GM23338 (cell line): Measurements from ENCODE around the gene SUGP1. TPM values are rescaled to one million over a fixed set of nuclear protein-coding genes. Genes with fewer than 3 reads are reported as not detected.

Experiments used
- ATAC-seq: fragments of 200-7000 bp; cut with Tn5 transposase; 3 replicates; pipeline ENCODE4 v1.9.1; 2020
- DNase-seq: peaks from one replicate; pipeline ENCODE4 v3.0.0-alpha.2; 2015; ENCODE audit warnings: low spot score
- H2AFZ ChIP-seq: fragments of 200-600 bp; sonication (generic); 2 replicates; pipeline ENCODE4 v1.8.0; 2016; ENCODE audit warnings: antibody characterized with exemption, mild to moderate bottlenecking, moderate library complexity
- H3F3A ChIP-seq: fragments of 200-600 bp; sonication (generic); replicated peaks from 2 replicates; pipeline ENCODE4 v1.8.0; 2017; ENCODE audit warnings: antibody characterized with exemption, mixed run types, low read depth
- H3K27ac ChIP-seq: fragments of 200-600 bp; sonication (generic); 2 replicates; pipeline ENCODE4 v1.6.1; 2016; ENCODE audit warnings: low read depth
- H3K27me3 ChIP-seq: fragments of 200-600 bp; sonication (generic); 2 replicates; pipeline ENCODE4 v1.8.0; 2016; ENCODE audit warnings: mild to moderate bottlenecking, mixed run types, moderate library complexity; ENCODE audit not compliant: insufficient read depth
- H3K36me3 ChIP-seq: fragments of 200-600 bp; sonication (generic); 2 replicates; pipeline ENCODE4 v1.8.0; 2016; ENCODE audit warnings: mild to moderate bottlenecking; ENCODE audit not compliant: insufficient read depth
- H3K4me1 ChIP-seq: fragments of 200-600 bp; sonication (generic); 2 replicates; pipeline ENCODE4 v1.8.0; 2016; ENCODE audit warnings: mild to moderate bottlenecking, moderate library complexity; ENCODE audit not compliant: insufficient read depth
- H3K4me2 ChIP-seq: fragments of 200-600 bp; sonication (generic); 2 replicates; pipeline ENCODE4 v1.7.1; 2017; ENCODE audit warnings: mixed run types
- H3K4me3 ChIP-seq: fragments of 200-600 bp; sonication (generic); 2 replicates; pipeline ENCODE4 v1.6.1; 2016; ENCODE audit warnings: mixed run types
- H3K79me2 ChIP-seq: fragments of 200-600 bp; sonication (generic); replicated peaks from 2 replicates; pipeline ENCODE4 v1.8.0; 2017; ENCODE audit warnings: mild to moderate bottlenecking; ENCODE audit not compliant: insufficient read depth
- H3K9me2 ChIP-seq: fragments of 200-600 bp; sonication (generic); 2 replicates; pipeline ENCODE4 v1.8.0; 2017; ENCODE audit not compliant: insufficient read depth
- H4K20me1 ChIP-seq: fragments of 200-600 bp; sonication (generic); replicated peaks from 2 replicates; pipeline ENCODE4 v1.8.0; 2017; ENCODE audit warnings: mild to moderate bottlenecking; ENCODE audit not compliant: insufficient read depth
- H3K27ac Mint-ChIP-seq: 2 replicates; pipeline ENCODE4 v1.8.0; 2020; ENCODE audit warnings: inconsistent platforms, mild to moderate bottlenecking, moderate library complexity, mixed read lengths
- H3K27me3 Mint-ChIP-seq: 3 replicates; pipeline ENCODE4 v1.8.0; 2022; ENCODE audit warnings: low read depth, mild to moderate bottlenecking, moderate library complexity, mixed read lengths, inconsistent platforms; ENCODE audit not compliant: insufficient read depth, poor library complexity
- H3K36me3 Mint-ChIP-seq: 3 replicates; pipeline ENCODE4 v1.8.0; 2021; ENCODE audit warnings: low read depth, mild to moderate bottlenecking, inconsistent platforms, moderate library complexity, mixed read lengths
- H3K4me1 Mint-ChIP-seq: 3 replicates; pipeline ENCODE4 v1.8.0; 2020; ENCODE audit warnings: mild to moderate bottlenecking, inconsistent platforms, mixed read lengths
- H3K4me3 Mint-ChIP-seq: 3 replicates; pipeline ENCODE4 v1.8.0; 2021; ENCODE audit warnings: moderate library complexity, mild to moderate bottlenecking, inconsistent platforms, mixed read lengths
- H3K9me3 Mint-ChIP-seq: 3 replicates; pipeline ENCODE4 v1.8.0; 2020; ENCODE audit warnings: moderate library complexity, mild to moderate bottlenecking, inconsistent platforms, mixed read lengths
- CREB1 ChIP-seq: fragments of 250-450 bp; sonication (Bioruptor Pico); IDR thresholded peaks from 2 replicates; pipeline ENCODE4 v1.5.0; 2020; ENCODE audit warnings: low read depth, mild to moderate bottlenecking, moderate library complexity
- NANOG ChIP-seq: IDR thresholded peaks from 2 replicates; pipeline ENCODE4 v1.6.1; 2016; ENCODE audit warnings: antibody characterized with exemption, borderline replicate concordance
- POLR2AphosphoS5 ChIP-seq: IDR thresholded peaks from 2 replicates; pipeline ENCODE4 v1.6.1; 2016; ENCODE audit warnings: antibody characterized with exemption, low read depth
- REST ChIP-seq: IDR thresholded peaks from one replicate; pipeline ENCODE4 v1.6.1; 2018; ENCODE audit warnings: antibody characterized with exemption; ENCODE audit not compliant: unreplicated experiment
- STAT1 ChIP-seq: IDR thresholded peaks from one replicate; pipeline ENCODE4 v1.6.1; 2016; ENCODE audit warnings: antibody characterized with exemption; ENCODE audit not compliant: unreplicated experiment
- ZNF114 ChIP-seq: fragments of 250-450 bp; sonication (Bioruptor Pico); IDR thresholded peaks from 2 replicates; pipeline ENCODE4 v1.5.0; 2020; ENCODE audit warnings: mild to moderate bottlenecking, moderate library complexity
- polyA plus RNA-seq: library from polyadenylated mRNA; unstranded; fragments of >200 nt; fragmentation: Nextera tagmentation; extraction: Ambion mirVana; gene quantifications from 2 replicates; pipeline ENCODE4 v1.2.1, GENCODE V29; 2016
- total RNA-seq: library from RNA; depleted of rRNA; stranded (reverse); fragments of >200 nt; shearing (Covaris generic); gene quantifications from 2 replicates; pipeline ENCODE4 v1.2.3, GENCODE V29; 2014

Gene SUGP1
- total and polyA plus RNA-seq, 2 experiments from 2014 or later: 38.6 to 61.6 TPM

- no peak overlapping the region for H3K4me3 ChIP-seq
- peaks cover 9% of the 10 kb centered on the region for H3K4me1 Mint-ChIP-seq
Observed at GRCh38 chr19:19274146-19274545, 46.2 kb downstream of the SUGP1 start.

GRCh38 chr19:19271828-19272599 lies 48.3 kb downstream of the SUGP1 start:
- DNase-seq: no peak
- Histone ChIP-seq H3K9me2 (no peaks in the 10 kb centered on the region), H2AFZ (peak overlapping the region; percentile 86; the same call in 1 of the 2 replicates), H3K79me2 (no peaks in the 10 kb centered on the region), H3K4me2 (peak overlapping the region; percentile 80), H3K27me3 (no peaks in the 10 kb centered on the region), H3K4me1 (peaks cover 8% of the 10 kb centered on the region; the same call in 1 of the 2 replicates), H3K36me3 (peaks cover 6% of the 10 kb centered on the region; the same call in 1 of the 2 replicates), H4K20me1 (no peaks in the 10 kb centered on the region), H3F3A (peaks cover 8% of the 10 kb centered on the region; the same call in 1 of the 2 replicates), H3K27ac (no peak overlapping the region), H3K4me3 (peak overlapping the region; percentile 60)
- H3K36me3 Mint-ChIP-seq: peaks cover 8% of the 10 kb centered on the region
- H3K4me3 Mint-ChIP-seq: peak overlapping the region; percentile 75
- TF ChIP-seq ZNF114 (CRISPR knock-in tag) (no peak), CREB1 (CRISPR knock-in tag) (no peak), STAT1 (no peak), NANOG (no peak), REST (no peak)
- ATAC-seq: no peak
- H3K9me3 Mint-ChIP-seq: no peaks in the 10 kb centered on the region
- peaks cover 25% of the 10 kb centered on the region for H3K27me3 Mint-ChIP-seq
- no peak overlapping the region for H3K27ac Mint-ChIP-seq
- H3K4me1 Mint-ChIP-seq: peaks cover 9% of the 10 kb centered on the region

More at GRCh38 chr19:19274146-19274545, 46.2 kb downstream of the SUGP1 start:
- Histone ChIP-seq H3K79me2 (no peaks in the 10 kb centered on the region), H3F3A (peaks cover 8% of the 10 kb centered on the region; the same call in 1 of the 2 replicates), H3K27me3 (no peaks in the 10 kb centered on the region), H3K4me1 (peaks cover 8% of the 10 kb centered on the region; the same call in 1 of the 2 replicates), H3K27ac (no peak overlapping the region), H3K4me2 (no peak overlapping the region), H3K9me2 (no peaks in the 10 kb centered on the region), H2AFZ (no peak overlapping the region), H4K20me1 (no peaks in the 10 kb centered on the region), H3K36me3 (peaks cover 6% of the 10 kb centered on the region; the same call in 1 of the 2 replicates)
- no peak for DNase-seq
- TF ChIP-seq CREB1 (CRISPR knock-in tag) (no peak), REST (no peak), STAT1 (no peak), POLR2AphosphoS5 (no peak)
- no peak for ATAC-seq
- Mint-ChIP-seq H3K27me3 (peaks cover 20% of the 10 kb centered on the region), H3K27ac (no peak overlapping the region), H3K4me3 (peak overlapping the region; percentile 75; the same call in 1 of the 3 replicates), H3K36me3 (peaks cover 13% of the 10 kb centered on the region), H3K9me3 (no peaks in the 10 kb centered on the region)
